NCI-H526 treated with DMSO at 0.1 percent for 48 hours (cell line): ENCODE measurements around the gene WSCD2.

ENCODE experiments used
- DNase-seq: peaks from one replicate; lab custom pipeline; 2025; lab: John Stamatoyannopoulos, UW

The WSCD2 gene

DNA sequence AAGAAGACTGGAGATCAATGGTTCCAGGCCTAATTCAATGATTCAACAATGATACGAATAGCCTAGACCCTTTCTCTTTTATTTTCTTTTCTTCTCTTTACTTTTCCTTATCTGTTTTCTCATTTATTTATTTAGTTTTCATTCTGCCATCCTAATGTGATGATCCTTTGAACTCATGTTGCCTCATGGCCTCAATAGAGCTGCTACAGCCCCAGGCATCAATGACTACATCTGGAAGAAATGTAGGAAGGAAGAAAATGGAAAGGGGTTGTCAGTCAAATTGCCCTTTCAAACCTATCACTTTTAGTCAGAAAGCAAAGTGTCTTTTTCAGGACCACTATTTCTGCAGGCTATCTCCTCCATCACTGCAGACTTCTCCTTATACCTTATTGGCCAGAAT is 140.1 kb downstream of the WSCD2 start:
- no peak for DNase-seq

DNA sequence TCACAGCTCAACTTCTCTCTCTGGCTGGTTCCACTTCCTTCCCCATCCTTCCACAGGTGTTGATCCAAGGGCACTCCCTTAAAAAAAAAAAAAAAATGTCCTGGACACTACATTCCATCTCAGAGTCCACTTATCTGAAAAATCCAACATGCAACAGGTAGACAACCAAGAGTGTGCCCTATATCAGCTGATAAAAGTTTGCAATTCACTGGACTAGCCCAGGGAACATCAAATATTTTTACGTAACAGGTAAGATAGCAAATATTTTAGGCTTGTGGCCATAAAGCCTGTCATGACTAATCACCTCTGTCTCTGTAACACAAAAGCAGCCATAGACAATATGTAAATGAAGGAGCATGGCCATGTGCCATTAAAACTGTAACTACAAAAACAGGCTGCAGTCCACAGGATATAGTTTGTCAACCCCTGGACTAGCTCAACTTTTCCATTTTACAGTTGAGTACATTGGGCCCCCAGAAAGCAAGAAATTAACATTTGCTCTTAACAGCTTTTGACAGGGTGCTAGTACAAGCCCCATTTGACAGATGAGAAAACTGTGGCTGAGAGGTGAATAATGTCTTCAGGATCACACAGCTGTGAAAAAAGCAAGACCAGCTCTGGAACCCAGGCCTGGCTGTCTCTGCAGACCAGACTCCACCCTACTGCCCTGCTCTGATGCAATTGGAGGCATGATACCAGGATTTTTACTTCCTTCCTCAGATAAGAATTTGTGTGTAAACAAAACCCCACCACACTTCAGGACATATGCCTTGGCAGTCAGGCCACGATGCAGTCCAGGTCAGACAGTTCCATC is 141.2 kb downstream of the WSCD2 start:
- no peak for DNase-seq

DNA sequence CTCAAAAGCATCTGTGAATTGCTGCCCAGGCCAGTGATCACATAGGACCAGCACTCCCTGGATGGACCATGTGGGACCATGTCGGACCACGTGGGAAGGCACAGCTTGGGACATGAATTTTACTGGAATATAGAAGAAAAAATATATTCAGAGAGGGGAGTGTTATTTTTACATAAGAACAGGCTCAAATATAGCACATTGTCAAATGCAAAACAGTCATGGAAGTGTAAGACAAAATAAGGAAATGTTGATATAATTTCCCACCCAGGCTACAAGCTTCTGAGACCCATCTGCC is 141.7 kb downstream of the WSCD2 start:
- DNase-seq, result no peak

DNA sequence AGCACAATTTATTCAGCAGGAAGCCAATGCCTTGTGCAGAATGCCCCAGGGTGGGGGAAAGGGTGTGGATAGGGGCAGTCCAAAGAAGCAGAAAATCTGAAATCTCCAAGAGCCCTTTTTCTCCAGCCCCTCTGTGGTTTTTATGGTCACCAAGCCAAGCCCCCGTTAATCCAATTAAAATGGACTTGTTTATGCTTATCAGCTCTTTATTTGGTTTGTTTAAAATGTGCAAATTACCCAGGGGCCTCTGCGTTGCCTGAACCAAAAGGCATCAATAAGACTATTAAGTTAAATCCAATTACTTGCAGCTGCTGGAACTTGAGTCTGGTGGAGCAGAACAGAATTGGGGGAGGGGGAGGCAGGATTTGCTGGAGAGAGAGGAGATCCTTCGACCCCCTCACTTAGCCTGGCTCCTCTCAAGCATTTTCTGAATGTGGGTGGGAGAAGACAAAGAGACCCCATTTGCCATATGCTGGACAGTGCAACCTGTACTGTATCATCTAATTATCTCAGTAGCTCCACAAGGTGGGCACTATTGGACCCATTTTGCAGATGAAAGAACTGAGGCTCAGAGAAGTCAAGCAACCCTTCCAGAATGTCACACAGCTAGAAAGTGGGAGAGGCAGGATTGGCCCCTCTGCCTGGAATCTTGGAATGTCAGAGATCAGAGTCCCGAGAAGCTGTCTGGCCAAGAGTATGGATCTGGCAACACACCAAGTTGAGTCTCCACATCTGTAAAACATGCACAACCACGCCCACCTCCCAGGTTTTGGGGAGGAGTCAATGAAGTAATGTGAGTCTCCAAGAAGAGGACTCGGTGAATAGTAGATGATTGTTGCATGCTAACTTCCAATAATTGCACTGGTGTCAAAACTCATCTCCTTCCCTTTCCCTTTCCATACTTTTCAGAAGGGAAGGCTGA is 143.1 kb downstream of the WSCD2 start:
- DNase-seq, result no peak

DNA sequence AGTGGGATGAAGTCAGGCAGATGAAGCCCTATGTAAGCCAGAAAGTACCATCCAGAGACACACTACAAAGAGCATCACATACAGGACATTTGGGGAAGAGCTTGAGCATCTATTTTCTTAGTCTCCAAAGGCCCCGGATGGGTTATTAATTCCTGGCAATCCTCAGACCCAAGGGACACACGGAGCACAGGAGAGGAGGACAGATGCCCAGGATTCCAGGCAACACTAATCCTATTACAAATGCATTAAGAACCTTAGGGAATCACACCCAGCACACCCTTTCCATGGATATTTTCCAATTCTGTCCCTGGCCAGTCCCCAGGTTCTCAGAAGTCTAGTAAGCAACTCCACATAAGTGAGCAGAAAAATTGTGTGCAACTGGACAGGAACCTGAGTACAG is 144.1 kb downstream of the WSCD2 start:
- DNase-seq, result no peak

DNA sequence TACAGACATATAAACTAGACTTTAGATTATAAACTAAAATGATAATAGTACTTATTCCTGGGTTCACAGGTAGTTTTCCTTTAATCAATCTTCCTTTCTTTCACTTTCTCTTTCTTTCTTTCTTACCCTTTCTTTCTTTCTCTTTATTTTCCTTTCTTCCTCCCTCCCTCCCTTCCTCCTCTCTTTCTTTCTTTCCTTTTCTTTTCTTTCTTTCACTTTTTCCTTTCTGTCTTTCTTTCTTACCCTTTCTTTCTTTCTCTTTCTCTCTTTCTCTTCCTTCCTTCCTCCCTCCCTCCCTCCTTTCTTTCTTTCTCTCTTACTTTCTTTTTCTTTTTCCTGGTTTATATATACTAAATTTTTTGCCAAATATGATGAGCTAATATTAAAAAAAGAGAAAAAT is 148.5 kb downstream of the WSCD2 start:
- DNase-seq, result no peak

DNA sequence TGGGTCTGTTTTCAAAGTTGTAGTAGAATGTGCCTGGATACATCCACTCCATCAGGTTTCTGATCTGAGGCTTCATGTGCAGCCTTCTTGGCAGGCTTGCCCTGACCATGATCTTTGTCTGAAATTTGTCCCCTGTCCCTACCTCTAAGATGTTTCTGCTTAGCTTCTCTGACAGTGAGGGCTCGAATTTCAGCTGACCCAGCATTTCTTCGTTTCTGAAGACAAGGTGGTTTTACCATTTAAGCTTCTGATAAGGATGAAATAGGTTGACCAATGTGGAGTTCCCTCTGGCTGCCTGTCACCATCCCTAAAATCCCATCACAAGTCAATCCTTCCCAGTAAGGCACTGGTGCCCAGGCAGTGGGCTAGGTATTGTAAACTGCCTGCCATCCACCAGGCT is 153.1 kb downstream of the WSCD2 start:
- no peak for DNase-seq

DNA sequence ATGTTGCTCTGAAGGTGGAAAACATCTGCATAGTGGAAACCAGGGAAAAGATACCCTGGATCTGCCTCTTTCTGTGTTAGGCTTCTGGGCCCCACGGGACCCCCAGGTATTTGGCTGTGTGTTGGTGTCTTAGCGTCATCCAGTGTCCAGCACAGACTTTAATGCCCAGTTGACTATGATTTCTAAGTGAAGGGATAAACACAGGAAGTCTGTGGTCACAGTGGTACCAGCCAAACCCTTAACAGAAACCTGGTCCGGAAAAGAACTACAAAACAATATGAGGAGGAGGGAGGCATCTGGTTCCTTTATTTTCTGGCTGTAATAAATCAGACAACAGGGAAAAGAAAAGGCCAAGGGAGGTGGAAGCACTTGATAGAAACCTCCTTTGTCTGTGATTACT is 153.6 kb downstream of the WSCD2 start:
- no peak for DNase-seq

DNA sequence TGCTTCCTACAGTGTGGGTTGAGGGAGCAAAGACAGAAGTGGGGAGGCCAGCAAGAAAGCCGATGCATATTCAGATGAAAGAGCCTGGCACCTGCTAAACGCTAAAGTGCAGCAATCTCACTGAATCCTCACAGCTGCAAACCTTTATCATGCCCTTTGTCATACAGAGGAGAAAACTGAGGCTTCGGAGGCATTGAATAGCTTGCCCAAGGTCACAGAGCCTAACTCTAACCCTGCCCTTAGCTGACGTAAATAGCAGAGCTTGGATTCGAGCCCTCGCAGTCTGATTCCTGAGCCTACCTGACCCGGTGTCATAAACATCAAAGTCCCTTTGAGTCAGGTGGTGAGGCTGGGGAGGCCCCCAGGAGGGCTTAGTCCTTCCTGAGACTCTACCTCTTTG is 155.1 kb downstream of the WSCD2 start:
- no peak for DNase-seq

DNA sequence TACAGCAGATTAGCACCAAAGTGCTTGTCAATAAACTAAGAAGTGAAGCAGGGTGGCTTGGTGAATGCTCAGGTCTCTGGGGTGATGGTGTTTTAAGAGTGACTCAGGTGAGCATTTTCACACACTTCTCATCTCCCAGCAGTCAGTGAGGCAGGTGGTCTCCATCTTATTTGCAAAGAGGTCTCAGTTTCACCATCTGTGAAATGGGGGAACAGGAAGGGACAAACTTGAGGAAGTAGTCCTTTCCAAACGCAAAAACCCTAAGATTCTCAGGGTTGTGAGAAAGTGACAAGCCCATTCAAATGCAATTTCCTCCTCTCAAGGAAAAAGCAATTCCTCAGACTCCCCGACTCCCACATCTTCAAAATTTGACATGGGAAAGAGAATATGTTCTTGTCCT is 155.9 kb downstream of the WSCD2 start:
- no peak for DNase-seq

DNA sequence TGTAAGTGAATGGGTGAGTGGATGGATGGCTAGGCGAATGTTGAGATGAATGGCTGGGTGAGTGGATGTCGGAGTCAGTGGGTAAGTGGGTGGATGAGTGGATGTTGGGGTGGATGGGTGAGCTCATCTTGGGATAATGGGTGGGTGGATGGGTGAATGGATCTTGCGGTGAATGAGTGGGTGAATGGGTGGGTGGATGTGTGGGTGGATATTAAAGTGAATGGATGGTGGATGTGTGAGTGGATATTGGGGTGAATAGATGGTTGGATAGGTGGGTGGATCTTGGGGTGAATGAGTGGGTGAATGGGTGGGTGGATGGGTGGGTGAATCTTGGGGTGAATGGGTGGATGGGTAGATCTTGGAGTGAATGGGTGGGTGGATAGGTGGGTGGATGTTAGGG is 158.1 kb downstream of the WSCD2 start:
- no peak for DNase-seq

DNA sequence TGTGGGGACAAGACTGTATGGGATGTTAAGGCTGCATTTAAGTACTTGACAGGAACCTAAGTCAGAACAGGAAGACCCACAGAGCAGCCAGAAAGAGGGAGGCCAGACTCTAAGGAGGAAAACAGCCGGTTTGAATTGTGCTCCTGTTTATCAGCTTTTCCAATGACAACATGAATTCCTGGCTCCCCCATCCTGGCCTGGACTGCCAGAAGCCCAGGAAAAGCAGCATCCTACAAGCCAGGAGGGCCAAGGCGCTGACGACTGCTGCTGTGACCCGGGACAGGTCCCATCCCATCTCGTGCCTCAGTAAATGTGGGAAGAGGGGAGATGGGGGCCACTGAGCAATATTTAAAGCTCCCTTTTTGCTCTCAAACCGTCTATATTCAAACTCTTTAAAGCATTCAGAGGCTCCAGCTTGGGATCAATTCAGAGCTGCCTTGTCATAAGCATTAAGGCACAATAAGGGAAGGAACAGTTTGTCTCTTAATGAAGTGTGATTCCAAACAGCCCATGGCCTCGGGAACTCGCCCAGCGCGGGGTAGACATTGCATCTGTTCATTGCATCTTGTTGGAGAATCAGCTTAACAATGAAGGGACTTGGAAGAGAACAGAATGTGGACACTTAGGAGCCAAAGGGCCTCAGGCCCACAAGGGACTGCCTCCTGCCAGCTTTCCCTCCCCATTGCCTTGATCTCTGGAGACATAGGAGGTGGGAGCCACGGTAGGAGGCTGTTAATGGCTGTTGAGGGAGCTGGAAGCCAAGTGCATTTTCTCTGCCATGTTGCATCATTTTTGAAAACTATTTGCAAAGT is 160.5 kb downstream of the WSCD2 start:
- no peak for DNase-seq

DNA sequence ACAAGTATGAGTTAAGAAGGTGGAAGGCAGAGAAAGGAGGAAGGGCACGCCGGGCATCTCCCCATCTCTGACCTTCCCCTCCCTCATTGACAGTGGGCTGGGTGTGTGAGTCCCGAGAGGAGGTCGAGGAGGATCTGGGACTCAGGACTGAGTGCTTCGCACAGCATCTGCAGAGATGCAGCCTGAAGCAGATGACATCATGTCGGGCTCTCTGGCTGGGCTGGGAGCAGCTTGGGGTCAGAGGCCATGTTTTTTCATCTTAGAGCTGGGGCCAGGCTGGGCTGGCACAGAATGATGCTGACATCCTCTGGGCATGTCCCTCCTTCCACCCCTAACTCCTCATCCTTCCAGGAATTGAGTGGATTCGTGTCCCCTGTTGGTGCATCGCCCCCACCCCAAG is 166.6 kb downstream of the WSCD2 start:
- no peak for DNase-seq

DNA sequence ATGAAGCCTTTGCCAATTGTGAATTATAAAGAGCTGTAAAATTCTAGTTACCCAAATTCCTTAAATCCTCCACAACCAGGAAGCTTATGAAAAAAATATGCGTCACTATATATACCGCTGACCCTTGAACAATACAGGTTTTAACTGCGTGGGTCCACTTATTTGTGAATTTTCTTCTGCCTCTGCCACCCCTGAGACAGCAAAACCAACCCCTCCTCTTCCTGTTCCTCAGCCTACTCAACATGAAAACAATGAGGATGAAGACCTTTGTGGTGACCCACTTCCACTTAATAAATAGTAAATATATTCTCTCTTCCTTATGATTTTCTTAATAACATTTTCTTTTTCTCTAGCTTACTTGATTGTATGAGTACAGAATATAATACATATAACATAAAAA is 167.9 kb downstream of the WSCD2 start:
- no peak for DNase-seq

DNA sequence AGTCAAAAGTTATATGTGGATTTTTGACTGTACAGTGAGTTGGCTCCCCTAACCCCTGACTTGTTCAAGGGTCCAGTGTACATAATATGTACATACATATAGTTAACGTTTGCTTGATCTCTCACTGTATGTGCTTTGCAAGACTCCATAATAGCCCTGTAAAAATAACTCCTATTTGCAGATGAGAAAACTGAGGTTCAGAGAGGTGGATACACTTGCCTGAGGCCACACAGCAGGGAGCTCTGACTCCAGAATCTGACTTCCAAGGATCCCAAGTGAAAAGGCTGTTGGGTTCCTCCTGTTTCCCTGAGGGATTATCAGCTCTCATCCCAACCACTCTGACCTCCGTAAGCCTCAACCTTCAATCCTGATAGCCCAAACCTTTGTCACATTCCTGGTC is 168.3 kb downstream of the WSCD2 start:
- no peak for DNase-seq

DNA sequence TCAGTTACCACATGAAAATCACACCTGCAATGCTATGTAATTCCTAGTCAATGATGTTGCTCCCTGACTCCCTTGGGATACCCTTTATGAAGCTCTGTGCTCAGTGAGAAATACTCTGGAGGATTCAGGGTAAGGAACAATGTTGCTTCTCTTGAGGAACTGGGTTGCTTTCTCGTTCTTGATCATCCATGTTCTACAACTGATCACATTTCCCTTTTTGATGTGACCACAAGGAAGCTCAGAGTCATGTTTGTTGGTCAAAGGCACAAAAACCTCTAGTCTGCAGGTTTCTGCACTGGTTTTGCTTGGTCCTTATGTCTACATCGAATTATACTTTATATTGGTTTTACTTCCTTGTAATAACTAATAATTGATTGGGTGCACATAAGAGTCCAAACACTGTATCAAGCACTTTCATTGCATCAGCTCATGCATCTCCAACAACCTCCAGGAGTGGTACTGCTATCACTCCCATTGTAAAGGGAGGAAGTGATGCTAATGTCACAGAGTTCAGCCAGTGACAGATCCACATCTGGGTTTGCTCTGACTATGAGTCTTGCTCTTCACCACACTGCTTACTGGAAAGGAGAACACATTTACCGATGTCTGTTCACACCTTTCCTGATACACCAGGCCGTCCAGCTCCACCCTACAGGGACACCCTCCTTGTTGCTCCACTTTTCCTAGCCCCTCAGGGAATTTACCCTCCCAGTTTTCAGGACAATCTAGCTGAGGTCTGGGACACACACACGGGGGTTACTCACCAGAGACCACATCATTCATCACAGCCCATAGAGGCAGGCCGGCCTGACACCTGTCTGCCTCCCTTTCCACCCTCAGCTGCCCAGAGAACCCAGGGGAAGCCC is 169.0 kb downstream of the WSCD2 start:
- no peak for DNase-seq

DNA sequence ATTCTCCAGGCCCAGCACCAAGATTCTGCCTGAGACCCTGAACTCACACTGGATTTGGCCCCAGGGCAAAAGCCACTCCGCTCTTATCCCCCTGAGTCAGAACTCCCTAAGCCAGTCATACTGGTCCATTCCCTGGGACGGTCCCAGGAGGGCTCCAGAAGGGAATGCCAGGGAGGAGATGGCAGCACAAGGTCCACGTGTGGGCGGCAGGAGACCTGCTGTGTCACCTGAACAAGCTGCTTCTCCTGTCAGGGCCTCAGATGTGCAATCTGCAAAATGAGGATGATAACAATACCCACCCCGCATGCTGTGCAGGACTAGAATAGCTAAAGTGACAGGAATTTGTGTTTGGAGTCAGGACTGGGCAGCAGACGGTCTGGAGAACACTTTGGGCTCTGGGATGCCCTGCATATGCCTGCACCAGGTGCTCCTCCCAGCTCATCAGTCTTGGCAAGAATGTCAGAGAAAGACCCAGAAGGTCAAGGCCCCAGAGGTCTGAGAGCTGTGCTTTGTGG is 169.7 kb downstream of the WSCD2 start:
- DNase-seq, result no peak

DNA sequence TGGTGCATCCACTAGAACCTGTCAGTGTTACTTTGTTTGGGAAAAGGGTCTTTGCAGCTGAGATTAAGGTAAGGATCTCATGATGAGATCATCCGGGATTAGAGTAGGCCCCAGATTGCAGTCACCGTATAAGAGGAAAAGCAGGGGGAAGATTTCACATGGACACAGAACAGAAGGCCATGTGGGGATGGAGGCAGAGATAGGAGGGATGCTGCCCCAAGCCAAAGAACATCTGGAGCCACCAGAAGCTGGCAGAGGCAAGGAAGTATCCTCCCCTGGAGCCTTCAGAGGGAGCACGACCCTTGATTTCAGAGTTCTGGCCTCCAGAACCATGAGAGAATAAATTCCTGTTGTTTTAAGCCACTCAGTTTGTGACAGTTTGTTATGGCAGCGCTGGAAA is 170.4 kb downstream of the WSCD2 start:
- no peak for DNase-seq
